GM12875 (cell line): Measurements from ENCODE around the gene ZNF532.

ENCODE experiments used
- H3K4me3 ChIP-seq: one replicate; pipeline ENCODE4 v1.5.1; 2011; ENCODE audit warnings: low read depth, low read length, control low read depth
- TF ChIP-seq, protein P1 (sequence below): IDR thresholded peaks from 2 replicates; pipeline ENCODE4 v1.5.1; 2011; ENCODE audit warnings: low read depth, mild to moderate bottlenecking, control low read depth, inconsistent platforms, low read length, moderate library complexity, borderline replicate concordance; ENCODE audit not compliant: insufficient read depth

The ZNF532 gene

DNA sequence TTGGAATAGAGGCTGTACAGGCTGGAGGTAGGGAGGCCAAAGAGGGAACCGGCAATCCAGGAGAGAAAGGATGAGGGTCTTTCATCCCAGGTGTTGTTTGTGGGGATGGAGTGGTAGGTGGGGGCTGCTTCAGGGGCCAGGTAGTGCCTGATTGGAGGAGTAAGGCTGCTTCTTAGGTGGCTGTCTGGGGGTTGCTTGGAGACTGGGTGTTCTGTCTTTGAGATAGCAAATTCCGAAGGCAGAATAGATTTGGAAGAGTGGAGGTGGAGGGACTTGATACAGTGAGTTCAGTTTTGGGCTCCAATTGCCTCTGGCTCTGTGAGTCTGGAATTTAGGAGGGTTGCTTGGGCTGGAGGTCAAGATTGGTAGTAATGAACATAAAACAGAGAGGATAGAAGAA lies 5.9 kb downstream of the ZNF532 start:
- TF ChIP-seq, protein P1, sequence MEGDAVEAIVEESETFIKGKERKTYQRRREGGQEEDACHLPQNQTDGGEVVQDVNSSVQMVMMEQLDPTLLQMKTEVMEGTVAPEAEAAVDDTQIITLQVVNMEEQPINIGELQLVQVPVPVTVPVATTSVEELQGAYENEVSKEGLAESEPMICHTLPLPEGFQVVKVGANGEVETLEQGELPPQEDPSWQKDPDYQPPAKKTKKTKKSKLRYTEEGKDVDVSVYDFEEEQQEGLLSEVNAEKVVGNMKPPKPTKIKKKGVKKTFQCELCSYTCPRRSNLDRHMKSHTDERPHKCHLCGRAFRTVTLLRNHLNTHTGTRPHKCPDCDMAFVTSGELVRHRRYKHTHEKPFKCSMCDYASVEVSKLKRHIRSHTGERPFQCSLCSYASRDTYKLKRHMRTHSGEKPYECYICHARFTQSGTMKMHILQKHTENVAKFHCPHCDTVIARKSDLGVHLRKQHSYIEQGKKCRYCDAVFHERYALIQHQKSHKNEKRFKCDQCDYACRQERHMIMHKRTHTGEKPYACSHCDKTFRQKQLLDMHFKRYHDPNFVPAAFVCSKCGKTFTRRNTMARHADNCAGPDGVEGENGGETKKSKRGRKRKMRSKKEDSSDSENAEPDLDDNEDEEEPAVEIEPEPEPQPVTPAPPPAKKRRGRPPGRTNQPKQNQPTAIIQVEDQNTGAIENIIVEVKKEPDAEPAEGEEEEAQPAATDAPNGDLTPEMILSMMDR, result no peak
- H3K4me3 ChIP-seq, result no peak overlapping the region

DNA sequence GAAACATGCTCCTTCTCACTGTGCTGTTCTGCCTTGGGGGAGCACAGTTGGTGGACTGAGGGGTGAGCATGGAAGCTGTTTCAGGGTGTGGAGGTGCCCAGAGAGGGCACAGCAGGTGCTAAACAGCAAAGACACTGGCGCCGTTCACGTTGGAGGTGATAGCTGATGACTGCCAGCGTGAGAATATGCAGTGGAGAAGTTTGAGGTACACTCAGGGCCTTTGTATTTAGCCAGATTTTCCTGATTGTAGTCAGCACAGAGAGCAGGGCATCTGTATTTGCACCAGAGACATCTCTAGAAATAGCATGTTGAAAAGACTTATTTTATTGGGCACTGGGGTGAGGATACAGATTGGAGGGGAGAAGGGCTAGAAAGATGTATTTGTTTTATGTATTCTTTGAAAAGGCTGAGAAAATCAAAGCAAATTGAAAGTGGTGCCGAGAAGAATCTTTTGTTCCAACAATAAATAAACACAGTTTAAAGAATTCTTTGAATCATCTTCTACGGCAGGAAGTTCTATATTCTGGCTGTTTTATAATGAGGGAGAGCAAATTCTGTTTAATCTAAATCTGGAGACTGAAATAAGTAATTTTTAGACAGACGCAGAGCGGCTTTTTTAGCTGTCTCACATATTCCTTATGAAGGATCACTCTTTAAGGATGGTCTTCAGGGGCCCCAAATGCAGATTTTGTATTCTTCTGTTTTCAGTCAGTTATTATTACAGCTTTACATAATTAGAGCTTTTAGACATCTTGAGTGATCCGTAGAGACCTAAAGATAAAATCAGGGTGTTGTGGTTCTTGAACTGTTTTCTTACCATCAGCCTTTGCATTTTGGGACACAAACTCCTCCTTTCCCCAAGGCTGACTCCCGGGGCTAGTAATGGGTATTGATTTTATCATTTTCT lies 7.1 kb downstream of the ZNF532 start:
- H3K4me3 ChIP-seq, result no peak overlapping the region

DNA sequence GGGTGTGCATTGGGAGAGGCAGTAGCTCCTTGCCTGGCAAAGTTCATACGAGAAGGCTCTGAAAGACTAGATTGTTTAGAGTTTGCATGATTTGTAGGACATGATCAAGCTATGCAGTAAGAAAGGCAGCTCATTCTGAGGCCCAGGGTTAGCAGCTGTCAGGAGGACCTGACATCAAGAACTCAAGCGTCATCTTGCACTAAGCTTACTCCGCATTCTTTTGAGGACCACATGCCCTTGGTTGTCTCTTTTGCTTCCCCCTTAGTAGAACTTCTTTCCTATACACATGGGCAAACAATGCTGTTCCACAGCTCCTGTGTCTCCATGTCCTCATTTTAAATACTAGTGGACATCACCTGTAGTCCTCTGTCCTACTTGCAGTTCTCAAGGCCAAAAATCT lies 14.0 kb downstream of the ZNF532 start:
- TF ChIP-seq, protein P1, result no peak
- H3K4me3 ChIP-seq, result no peak overlapping the region

More for the DNA sequence above, 7.1 kb downstream of the ZNF532 start:
- TF ChIP-seq, protein P1, result no peak

DNA sequence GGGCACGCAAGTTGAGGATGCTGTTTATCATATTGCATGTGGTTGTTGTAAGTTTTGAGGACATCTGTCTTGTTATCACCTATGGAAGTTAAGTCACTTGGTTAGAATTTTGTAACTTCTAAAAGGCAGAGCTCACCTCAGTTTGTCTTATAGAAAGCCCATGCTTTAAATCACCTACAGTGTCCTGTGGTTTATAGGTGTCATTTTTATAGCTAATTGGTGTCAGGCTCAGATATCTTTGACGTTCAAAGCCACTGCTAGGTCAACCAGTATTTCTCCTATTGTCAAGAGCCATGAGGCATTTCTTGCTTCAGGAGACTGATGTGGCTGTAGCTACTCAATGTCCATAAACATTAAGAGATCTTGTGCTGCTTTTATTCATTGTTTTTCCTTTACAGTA lies 16.8 kb downstream of the ZNF532 start:
- TF ChIP-seq, protein P1, result no peak
- H3K4me3 ChIP-seq, result no peak overlapping the region

DNA sequence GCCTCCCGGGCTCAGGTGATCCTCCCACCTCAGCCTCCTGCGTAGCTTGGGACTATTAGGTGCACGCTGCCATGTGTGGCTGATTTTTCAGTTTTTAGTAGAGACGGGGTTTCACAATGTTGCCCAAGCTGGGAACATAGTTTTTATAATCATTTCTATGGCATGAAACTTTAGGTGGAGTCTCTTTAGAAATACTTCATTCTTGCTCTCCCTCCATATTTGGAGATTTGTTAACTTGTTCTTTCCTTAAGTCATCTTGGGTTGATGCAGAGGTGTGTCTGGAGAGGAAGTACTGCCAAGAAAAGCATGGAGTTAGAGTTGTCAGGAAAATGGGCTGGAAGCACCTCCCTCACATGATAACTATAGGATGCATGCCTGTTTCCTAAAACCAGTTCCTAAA lies 17.4 kb downstream of the ZNF532 start:
- TF ChIP-seq, protein P1, result no peak

DNA sequence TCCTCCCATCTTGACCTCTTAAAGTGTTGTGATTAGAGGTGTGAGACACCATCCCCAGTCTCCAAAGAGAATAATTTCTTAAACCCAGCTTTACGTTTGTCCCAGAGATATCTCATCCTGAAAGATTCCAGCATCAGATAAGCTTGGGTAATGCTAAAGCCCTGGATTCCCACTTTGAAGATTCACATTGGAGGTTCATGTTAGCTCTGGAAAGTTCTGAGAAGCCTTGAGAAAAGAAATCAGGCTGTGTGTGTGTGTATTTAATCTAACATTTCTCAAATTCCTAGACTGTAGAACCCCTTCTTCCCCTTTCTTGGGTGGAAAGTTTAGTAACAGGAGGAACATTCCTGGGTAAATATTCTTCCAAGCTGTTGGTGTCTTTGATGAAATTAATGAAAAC lies 18.0 kb downstream of the ZNF532 start:
- TF ChIP-seq, protein P1, result no peak

More for the DNA sequence above, 17.4 kb downstream of the ZNF532 start:
- H3K4me3 ChIP-seq, result no peak overlapping the region

DNA sequence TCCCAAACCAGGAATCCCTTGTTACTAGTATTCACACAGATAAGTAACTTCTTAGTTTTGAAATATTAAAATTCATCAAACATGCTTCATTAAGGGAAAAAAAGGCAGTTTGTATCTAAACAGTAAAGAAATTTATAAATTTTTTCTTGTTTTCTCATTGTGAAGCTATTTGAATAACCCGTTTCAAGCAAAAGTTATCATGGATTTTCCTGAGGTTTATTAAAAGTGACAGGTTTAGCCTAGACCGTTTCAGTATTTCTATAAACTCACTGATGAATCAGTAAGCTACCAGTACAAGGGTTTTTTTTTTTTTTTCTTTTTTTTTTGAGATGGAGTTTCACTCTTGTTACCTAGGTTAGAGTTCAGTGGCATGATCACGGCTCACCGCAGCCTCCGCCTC lies 20.0 kb downstream of the ZNF532 start:
- TF ChIP-seq, protein P1, result no peak
- H3K4me3 ChIP-seq, result no peak overlapping the region

More for the DNA sequence above, 18.0 kb downstream of the ZNF532 start:
- no peak overlapping the region for H3K4me3 ChIP-seq
